Heart right ventricle (tissue), 16 donors: Measurements from ENCODE around the gene RFTN2. TPM values are rescaled to one million over a fixed set of nuclear protein-coding genes. Genes with fewer than 3 reads are reported as not detected.

ENCODE experiments used
- ATAC-seq, 8 donors: fragments of 200-7000 bp; cut with Tn5 transposase; one replicate each; pipeline ENCODE4 v1.9.1; 2020; ENCODE audit warnings: mild to moderate bottlenecking in 8 of 8, moderate library complexity in 8 of 8, moderate number of reproducible peaks in 1 of 8
- DNase-seq, 2 donors: peaks; one replicate each; pipeline ENCODE4 v3.0.0-alpha.2; 2020
- H3K27ac ChIP-seq, 10 donors: fragments of 200-600 bp; sonication (generic) in 2 of 10; one replicate each; pipeline versions ENCODE4 v1.5.0 to v1.8.0; 2020 to 2022; ENCODE audit warnings: mild to moderate bottlenecking in 3 of 10
- H3K27me3 ChIP-seq, 7 donors: fragments of 200-600 bp; one replicate each; pipeline ENCODE4 v1.8.0; 2021 to 2022; ENCODE audit warnings: mild to moderate bottlenecking in 2 of 7
- H3K36me3 ChIP-seq, 9 donors: fragments of 200-600 bp; sonication (generic) in 1 of 9; one replicate each; pipeline versions ENCODE4 v1.5.0 to v1.8.0; 2020 to 2022; ENCODE audit warnings: mild to moderate bottlenecking in 2 of 9
- H3K4me1 ChIP-seq, 9 donors: fragments of 200-600 bp; sonication (generic) in 1 of 9; one replicate each; pipeline versions ENCODE4 v1.5.0 to v1.8.0; 2020 to 2022; ENCODE audit warnings: mild to moderate bottlenecking in 4 of 9
- H3K4me3 ChIP-seq, 10 donors: fragments of 200-600 bp; sonication (generic) in 2 of 10; one replicate each; pipeline versions ENCODE4 v1.5.0 to v1.8.0; 2020 to 2022; ENCODE audit warnings: mild to moderate bottlenecking in 7 of 10, moderate library complexity in 2 of 10
- H3K9me3 ChIP-seq, 11 donors: fragments of 200-600 bp in 10 of 11; sonication (generic) in 2 of 11; one replicate each; pipeline versions ENCODE4 v1.5.0 to v1.8.0; 2013 to 2022; ENCODE audit warnings: mild to moderate bottlenecking in 2 of 11, control low read depth in 1 of 11, moderate library complexity in 1 of 11
- WGBS, 2 donors: extraction: QIAGEN DNeasy Blood & Tissue Kit; methylation state at CpG; one replicate each; pipeline ENCODE4 v1.1.7; 2013; ENCODE audit warnings: inconsistent platforms in 1 of 2; 5-methylcytosine and 5-hydroxymethylcytosine counted together
- intact Hi-C, 10 donors: fragments of 100-400 bp; cut with DNase I; formaldehyde crosslinking; loops; one replicate each; pipeline versions ENCODE4 v1.11.1 to v1.14.2; 2022
- polyA plus RNA-seq, 2 donors: library from polyadenylated mRNA; stranded (reverse); fragments of 200-250 nt; gene quantifications; one replicate each; pipeline ENCODE4 v1.2.3, GENCODE V29; 2013
- total RNA-seq, 10 donors: library from RNA; stranded (reverse); fragmentation: NEBNext Ultra II Directional in 3 of 10; extraction: Animal tissue kit (Norgen Biotek cat#: 25700) in 3 of 10; gene quantifications; one replicate each; pipeline versions ENCODE4 v1.2.1 to v1.2.4, GENCODE V29; 2021 to 2023
- TF ChIP-seq, protein P1 (sequence below), 9 donors: fragments of 200-600 bp; sonication (generic) in 2 of 9; IDR thresholded peaks; one replicate each; pipeline versions ENCODE4 v1.5.0 to v1.8.0; 2021 to 2022; ENCODE audit warnings: antibody characterized with exemption in 9 of 9, mild to moderate bottlenecking in 5 of 9, moderate library complexity in 1 of 9
- donor health status: Arrhythmogenic right ventricular cardiomyopathy.
- donor health status: ischemic (EF 13 %, LVEDD 7.1; RV severe dilation, severe dysfunction).
- donor health status: healthy with polysubstance abuse.
- donor health status: DM: no; HTN: yes; CAD: no.
- donor health status: DM: no; HTN: no; CAD: no.
- donor health status: ischemic (EF 25% LVEDD 6.9; RV normal size, moderate dysfunction).
- donor health status: ischemic (EF 25% LVEDD 5.7; RV mildly dilated, moderate dysfunction).
- donor health status: healthy.
- donor health status: DM: yes; HTN: yes; CAD: no.
- donor health status: Ischemic cardiomyopathy.
- donor health status: ischemic (EF 35%, LVEDD 5.7; RV mildly dilated, moderate dysfunction).
- donor health status: nonischemic (EF 11% LVEDD 7.7; RV severe dilation, severe dysfunction).
- donor health status: DM: yes; HTN: yes; CAD: no.
- donor health status: PGD.
- donor health status: ischemic (EF 29% LVEDD 5.4; RV normal size, mild dysfunction).
- donor health status: nonischemic (EF 23%, LVEDD 6.1; RV moderate dilation, normal function).

Gene RFTN2
- total and polyA plus RNA-seq, 12 donors, result 1.2 to 8.4 (median 3.5) TPM

DNA sequence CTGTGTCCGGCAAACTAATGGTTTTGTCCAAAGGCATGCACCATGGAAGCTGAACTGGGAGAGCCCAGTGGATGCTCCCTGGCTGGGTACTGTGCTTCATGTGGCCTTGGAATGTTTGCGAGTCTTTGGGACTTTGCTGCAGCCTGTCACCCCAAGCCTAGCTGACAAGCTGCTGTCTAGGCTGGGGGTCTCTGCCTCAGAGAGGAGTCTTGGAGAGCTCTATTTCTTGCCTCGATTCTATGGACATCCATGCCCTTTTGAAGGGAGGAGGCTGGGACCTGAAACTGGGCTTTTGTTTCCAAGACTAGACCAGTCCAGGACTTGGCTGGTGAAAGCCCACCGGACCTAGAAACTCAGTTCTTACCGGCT, 31.4 kb upstream of the RFTN2 start:
- DNase-seq (no peak), ATAC-seq (no peak)
- H3K4me1 ChIP-seq, result peaks cover 2 to 51% (median 40%) of the 10 kb centered on the region in 9 donors
- H3K9me3 ChIP-seq, result no peaks in the 10 kb centered on the region
- WGBS, 2 donors, result 55 to 63% methylated on average over 5 of the region's 5 CpGs
- peak overlapping the region in 9 of 10 donors; percentile 59 to 99 (median 91) for H3K4me3 ChIP-seq
- TF ChIP-seq, protein P1, sequence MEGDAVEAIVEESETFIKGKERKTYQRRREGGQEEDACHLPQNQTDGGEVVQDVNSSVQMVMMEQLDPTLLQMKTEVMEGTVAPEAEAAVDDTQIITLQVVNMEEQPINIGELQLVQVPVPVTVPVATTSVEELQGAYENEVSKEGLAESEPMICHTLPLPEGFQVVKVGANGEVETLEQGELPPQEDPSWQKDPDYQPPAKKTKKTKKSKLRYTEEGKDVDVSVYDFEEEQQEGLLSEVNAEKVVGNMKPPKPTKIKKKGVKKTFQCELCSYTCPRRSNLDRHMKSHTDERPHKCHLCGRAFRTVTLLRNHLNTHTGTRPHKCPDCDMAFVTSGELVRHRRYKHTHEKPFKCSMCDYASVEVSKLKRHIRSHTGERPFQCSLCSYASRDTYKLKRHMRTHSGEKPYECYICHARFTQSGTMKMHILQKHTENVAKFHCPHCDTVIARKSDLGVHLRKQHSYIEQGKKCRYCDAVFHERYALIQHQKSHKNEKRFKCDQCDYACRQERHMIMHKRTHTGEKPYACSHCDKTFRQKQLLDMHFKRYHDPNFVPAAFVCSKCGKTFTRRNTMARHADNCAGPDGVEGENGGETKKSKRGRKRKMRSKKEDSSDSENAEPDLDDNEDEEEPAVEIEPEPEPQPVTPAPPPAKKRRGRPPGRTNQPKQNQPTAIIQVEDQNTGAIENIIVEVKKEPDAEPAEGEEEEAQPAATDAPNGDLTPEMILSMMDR (IDR thresholded peaks at IDR 0.05), result no peak
- intact Hi-C loops, result loop anchor here in 9 of 10 donors (2.0 to 10.0 kb wide), 10 partner anchors 70 to 590 kb away; partner anchors contain the start of genes MOB4 (in 5 of the 9), SF3B1 (in 2 of the 9), HSPD1 (in 1 of the 9) and HSPE1 (in 1 of the 9)
- no peaks in the 10 kb centered on the region for H3K27me3 ChIP-seq
- peaks cover 0 to 15% (median 2%) of the 10 kb centered on the region in 9 donors for H3K36me3 ChIP-seq
- no peak overlapping the region for H3K27ac ChIP-seq

DNA sequence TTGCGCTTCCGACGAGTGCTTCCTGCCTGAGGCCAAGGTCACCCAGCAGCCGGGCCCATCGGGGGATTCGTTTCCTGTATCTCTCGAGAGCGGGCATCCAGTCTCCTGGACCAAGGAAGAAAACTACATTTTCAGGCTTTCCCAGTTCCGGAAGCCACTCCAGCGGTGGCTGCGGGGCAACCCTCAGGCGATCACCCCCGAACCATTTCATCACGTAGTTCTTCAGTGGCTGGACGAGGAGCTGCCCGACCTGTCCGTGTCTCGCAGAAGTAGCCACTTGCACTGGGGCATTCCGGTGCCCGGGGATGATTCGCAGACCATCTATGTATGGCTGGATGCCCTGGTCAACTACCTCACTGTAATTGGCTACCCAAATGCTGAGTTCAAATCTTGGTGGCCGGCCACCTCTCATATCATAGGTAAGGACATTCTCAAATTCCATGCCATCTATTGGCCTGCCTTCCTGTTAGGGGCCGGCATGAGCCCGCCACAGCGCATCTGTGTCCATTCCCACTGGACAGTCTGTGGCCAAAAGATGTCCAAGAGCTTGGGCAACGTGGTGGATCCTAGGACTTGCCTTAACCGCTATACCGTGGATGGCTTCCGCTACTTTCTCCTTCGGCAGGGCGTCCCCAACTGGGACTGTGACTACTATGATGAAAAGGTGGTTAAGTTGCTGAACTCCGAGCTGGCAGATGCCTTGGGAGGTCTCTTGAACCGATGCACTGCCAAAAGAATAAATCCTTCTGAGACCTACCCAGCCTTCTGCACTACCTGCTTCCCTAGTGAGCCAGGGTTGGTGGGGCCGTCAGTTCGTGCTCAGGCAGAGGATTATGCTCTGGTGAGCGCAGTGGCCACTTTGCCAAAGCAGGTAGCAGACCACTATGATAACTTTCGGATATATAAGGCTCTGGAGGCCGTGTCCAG, 30.8 kb upstream of the RFTN2 start:
- ATAC-seq, result peak in 7 of 8 donors; percentile 5 to 51 (median 21)
- 13 to 16% methylated on average over 38 of the region's 38 CpGs for WGBS, 2 donors
- TF ChIP-seq, protein P1 (IDR thresholded peaks at IDR 0.05), result no peak
- H3K9me3 ChIP-seq, result no peaks in the 10 kb centered on the region
- H3K27me3 ChIP-seq, result no peaks in the 10 kb centered on the region
- intact Hi-C loops, result loop anchor here in 9 of 10 donors (2.0 to 10.0 kb wide), 12 partner anchors 71 to 591 kb away; partner anchors contain the start of genes MOB4 (in 5 of the 9), SF3B1 (in 3 of the 9), HSPD1 (in 2 of the 9) and HSPE1 (in 1 of the 9)
- peaks cover 2 to 50% (median 40%) of the 10 kb centered on the region in 9 donors for H3K4me1 ChIP-seq
- peak overlapping the region; percentile 59 to 99 (median 92) for H3K4me3 ChIP-seq
- peak; percentile 16 to 24 for DNase-seq
- peaks cover 0 to 10% (median 0%) of the 10 kb centered on the region in 9 donors for H3K36me3 ChIP-seq
- H3K27ac ChIP-seq, result peak overlapping the region in 9 of 10 donors; percentile 79 to 91 (median 83)

DNA sequence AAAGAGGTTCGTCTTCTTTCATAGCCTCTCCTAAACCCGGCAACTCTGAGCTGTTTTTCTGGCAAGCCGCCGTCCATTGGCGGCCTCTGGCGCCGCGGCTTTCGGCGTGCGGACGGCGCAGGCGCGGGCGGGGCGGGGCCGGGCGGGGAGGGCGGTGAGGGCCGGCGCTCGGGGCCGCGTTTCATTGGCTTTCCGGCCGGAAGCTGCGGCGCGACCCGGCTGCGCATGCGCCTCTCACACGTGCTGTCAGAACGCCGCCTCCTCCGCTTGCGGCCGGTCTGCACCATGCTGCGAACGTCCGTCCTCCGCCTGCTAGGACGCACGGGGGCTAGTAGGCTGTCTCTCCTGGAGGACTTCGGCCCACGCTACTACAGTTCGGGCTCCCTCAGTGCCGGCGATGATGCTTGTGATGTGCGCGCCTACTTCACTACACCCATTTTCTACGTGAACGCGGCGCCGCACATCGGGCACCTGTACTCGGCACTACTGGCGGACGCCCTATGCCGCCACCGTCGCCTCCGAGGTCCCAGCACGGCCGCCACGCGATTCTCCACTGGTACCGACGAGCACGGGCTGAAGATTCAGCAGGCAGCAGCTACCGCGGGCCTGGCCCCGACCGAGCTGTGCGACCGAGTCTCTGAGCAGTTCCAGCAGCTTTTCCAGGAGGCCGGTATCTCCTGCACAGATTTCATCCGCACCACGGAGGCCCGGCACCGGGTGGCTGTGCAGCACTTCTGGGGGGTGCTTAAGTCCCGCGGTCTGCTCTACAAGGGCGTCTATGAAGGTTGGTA, 29.9 kb upstream of the RFTN2 start, which contains the start of gene MARS2:
MARS2 (plus strand) TSS at position 249 of the 791 bp plus-strand sequence; CDS start at position 286, 37 bp downstream.
- Histone ChIP-seq H3K36me3 (peaks cover 0 to 9% (median 0%) of the 10 kb centered on the region in 9 donors), H3K4me3 (peak within 1 kb of the TSS; percentile 59 to 99 (median 92)), H3K9me3 (no peaks in the 10 kb centered on the region), H3K27ac (peak within 1 kb of the TSS; percentile 43 to 91 (median 85)), H3K4me1 (peaks cover 2 to 47% (median 40%) of the 10 kb centered on the region in 9 donors), H3K27me3 (no peaks in the 10 kb centered on the region)
- ATAC-seq (peak; percentile 94 to 99 (median 98)), DNase-seq (peak; percentile 92 to 96)
- 0% methylated on average over 86 of the region's 86 CpGs for WGBS, 2 donors
- TF ChIP-seq, protein P1 (IDR thresholded peaks at IDR 0.05), result peak in 2 of 9 donors; percentile 8 to 19
- intact Hi-C loops, result loop anchor here in 9 of 10 donors (2.0 to 10.0 kb wide), 11 partner anchors 72 to 592 kb away; partner anchors contain the start of genes MOB4 (in 5 of the 9), SF3B1 (in 3 of the 9), HSPD1 (in 2 of the 9) and HSPE1 (in 1 of the 9)
